ENCODE data around the gene PROSER3. TPM values are rescaled to one million over a fixed set of nuclear protein-coding genes. Genes with fewer than 3 reads are reported as not detected.

Gene PROSER3
- total and polyA plus RNA-seq, 2 experiments from 2014 or later: 21.8 to 28.0 TPM

- Histone ChIP-seq H3K9me2 (ENCODE audit: insufficient read depth) (no peaks in the 10 kb centered on the region), H3K36me3 (ENCODE audit: insufficient read depth) (no peaks in the 10 kb centered on the region), H4K20me1 (replicated peaks; ENCODE audit: insufficient read depth) (peaks cover 11% of the 10 kb centered on the region), H3K4me2 (peak within 1 kb of the TSS; percentile 97), H3K4me1 (ENCODE audit: insufficient read depth) (peaks cover 36% of the 10 kb centered on the region), H3K27me3 (ENCODE audit: insufficient read depth) (no peaks in the 10 kb centered on the region), H3F3A (replicated peaks; ENCODE audit: low read depth) (peaks cover 10% of the 10 kb centered on the region; the same call in 1 of the 2 replicates), H2AFZ (peak within 1 kb of the TSS; percentile 80; the same call in 1 of the 2 replicates), H3K79me2 (replicated peaks; ENCODE audit: insufficient read depth) (peaks cover 21% of the 10 kb centered on the region), H3K27ac (ENCODE audit: low read depth) (peak within 1 kb of the TSS; percentile 84; the same call in 1 of the 2 replicates), H3K4me3 (peak within 1 kb of the TSS; percentile 85)
- peak; percentile 98 for DNase-seq (ENCODE audit: low spot score)
- H3K36me3 Mint-ChIP-seq (ENCODE audit: low read depth): peaks cover 26% of the 10 kb centered on the region
- peak within 1 kb of the TSS; percentile 88 for H3K4me3 Mint-ChIP-seq
- ATAC-seq: no peak
- peak within 1 kb of the TSS; percentile 90 for H3K27ac Mint-ChIP-seq
- H3K4me1 Mint-ChIP-seq: peaks cover 40% of the 10 kb centered on the region
- H3K27me3 Mint-ChIP-seq (ENCODE audit: insufficient read depth, low read depth, poor library complexity): peaks cover 31% of the 10 kb centered on the region
- TF ChIP-seq ETS1 (IDR thresholded peaks at IDR 0.05): peak; percentile 55; the same call in 1 of the 2 replicates
- TF ChIP-seq REST (IDR thresholded peaks at IDR 0.05; ENCODE audit: unreplicated experiment): no peak
- TF ChIP-seq NANOG (IDR thresholded peaks at IDR 0.05; ENCODE audit: borderline replicate concordance): no peak
- TF ChIP-seq JUNB (IDR thresholded peaks at IDR 0.05; ENCODE audit: unreplicated experiment): no peak
- TF ChIP-seq CREB1 (CRISPR knock-in tag; IDR thresholded peaks at IDR 0.05; ENCODE audit: low read depth): peak; percentile 83
- TF ChIP-seq STAT1 (IDR thresholded peaks at IDR 0.05; ENCODE audit: unreplicated experiment): no peak
- no peak for TF ChIP-seq EZH2 (IDR thresholded peaks at IDR 0.05; ENCODE audit: low read depth, unreplicated experiment)
- H3K9me3 Mint-ChIP-seq: no peaks in the 10 kb centered on the region; the same call in 2 of the 3 replicates
Measured at GRCh38 chr19:35717665-35718344, 40.2 kb upstream of the PROSER3 start, which contains the start of gene KMT2B. KMT2B (plus strand) TSS chr19:35718003; CDS start chr19:35718019, 16 bp downstream.

GRCh38 chr19:35718345-35719041 is 39.5 kb upstream of the PROSER3 start:
- no peaks in the 10 kb centered on the region for H3K27me3 ChIP-seq (ENCODE audit: insufficient read depth)
- Mint-ChIP-seq H3K27me3 (ENCODE audit: insufficient read depth, low read depth, poor library complexity) (peaks cover 28% of the 10 kb centered on the region), H3K36me3 (ENCODE audit: low read depth) (peaks cover 33% of the 10 kb centered on the region), H3K9me3 (no peaks in the 10 kb centered on the region; the same call in 2 of the 3 replicates), H3K4me1 (peaks cover 36% of the 10 kb centered on the region), H3K4me3 (peak overlapping the region; percentile 85), H3K27ac (peak overlapping the region; percentile 65; the same call in 1 of the 2 replicates)
- H3K4me1 ChIP-seq (ENCODE audit: insufficient read depth): peaks cover 29% of the 10 kb centered on the region
- no peak overlapping the region for H3K27ac ChIP-seq (ENCODE audit: low read depth)
- no peak for ATAC-seq
- H3K36me3 ChIP-seq (ENCODE audit: insufficient read depth): no peaks in the 10 kb centered on the region
- no peak for TF ChIP-seq ZNF462 (CRISPR knock-in tag; IDR thresholded peaks at IDR 0.05)
- TF ChIP-seq STAT1 (IDR thresholded peaks at IDR 0.05; ENCODE audit: unreplicated experiment): no peak
- TF ChIP-seq JUNB (IDR thresholded peaks at IDR 0.05; ENCODE audit: unreplicated experiment): no peak
- peak; percentile 37 for DNase-seq (ENCODE audit: low spot score)
- H2AFZ ChIP-seq: no peak overlapping the region
- H3F3A ChIP-seq (replicated peaks; ENCODE audit: low read depth): peaks cover 10% of the 10 kb centered on the region; the same call in 1 of the 2 replicates
- H3K9me2 ChIP-seq (ENCODE audit: insufficient read depth): no peaks in the 10 kb centered on the region
- peak overlapping the region; percentile 97 for H3K4me2 ChIP-seq
- H4K20me1 ChIP-seq (replicated peaks; ENCODE audit: insufficient read depth): peaks cover 11% of the 10 kb centered on the region
- H3K4me3 ChIP-seq: peak overlapping the region; percentile 83
- H3K79me2 ChIP-seq (replicated peaks; ENCODE audit: insufficient read depth): peaks cover 21% of the 10 kb centered on the region

All from GM23338 (cell line).